GOT3 (cell line): Measurements from ENCODE around the gene PLXNB3.

Experiments
- DNase-seq: peaks from one replicate; lab custom pipeline; 2025; ENCODE audit warnings: mixed read lengths; lab: John Stamatoyannopoulos, UW

PLXNB3 gene

GRCh38 chrX:153761863-153762262 lies 2.2 kb upstream of the PLXNB3 start:
- DNase-seq = no peak

- no peak for DNase-seq
Measured at GRCh38 chrX:153762626-153763173, 1.3 kb upstream of the PLXNB3 start.

GRCh38 chrX:153763298-153763932 lies 634 bp upstream of the PLXNB3 start:
- no peak for DNase-seq

GRCh38 chrX:153764786-153765137 lies 713 bp downstream of the PLXNB3 start:
- DNase-seq = no peak

- DNase-seq = no peak
Measured at GRCh38 chrX:153765138-153766079, 1.4 kb downstream of the PLXNB3 start.

- peak; percentile 20 for DNase-seq
Measured at GRCh38 chrX:153766098-153766817, 2.2 kb downstream of the PLXNB3 start.

GRCh38 chrX:153766871-153767673 lies 3.0 kb downstream of the PLXNB3 start:
- no peak for DNase-seq

- DNase-seq = no peak
Measured at GRCh38 chrX:153767674-153768055, 3.6 kb downstream of the PLXNB3 start.

- DNase-seq = no peak
Measured at GRCh38 chrX:153768311-153769157, 4.5 kb downstream of the PLXNB3 start.

- DNase-seq = no peak
Measured at GRCh38 chrX:153769158-153769864, 5.3 kb downstream of the PLXNB3 start.

GRCh38 chrX:153769865-153770600 lies 6.0 kb downstream of the PLXNB3 start:
- DNase-seq = no peak

- no peak for DNase-seq
Measured at GRCh38 chrX:153770601-153771414, 6.8 kb downstream of the PLXNB3 start.

GRCh38 chrX:153771415-153772315 lies 7.6 kb downstream of the PLXNB3 start:
- no peak for DNase-seq

- no peak for DNase-seq
Measured at GRCh38 chrX:153772316-153773217, 8.5 kb downstream of the PLXNB3 start.

- no peak for DNase-seq
Measured at GRCh38 chrX:153773218-153773611, 9.2 kb downstream of the PLXNB3 start.
